Measurements from ENCODE around the gene SLC25A43. TPM values are rescaled to one million over a fixed set of nuclear protein-coding genes. Genes with fewer than 3 reads are reported as not detected.

The SLC25A43 gene
- total and polyA plus RNA-seq, 9 of the 15 experiments (the other 6 are each of a cell fraction or from before 2014, with no cell fraction given): 1.3 to 8.4 (median 4.0) TPM

DNA sequence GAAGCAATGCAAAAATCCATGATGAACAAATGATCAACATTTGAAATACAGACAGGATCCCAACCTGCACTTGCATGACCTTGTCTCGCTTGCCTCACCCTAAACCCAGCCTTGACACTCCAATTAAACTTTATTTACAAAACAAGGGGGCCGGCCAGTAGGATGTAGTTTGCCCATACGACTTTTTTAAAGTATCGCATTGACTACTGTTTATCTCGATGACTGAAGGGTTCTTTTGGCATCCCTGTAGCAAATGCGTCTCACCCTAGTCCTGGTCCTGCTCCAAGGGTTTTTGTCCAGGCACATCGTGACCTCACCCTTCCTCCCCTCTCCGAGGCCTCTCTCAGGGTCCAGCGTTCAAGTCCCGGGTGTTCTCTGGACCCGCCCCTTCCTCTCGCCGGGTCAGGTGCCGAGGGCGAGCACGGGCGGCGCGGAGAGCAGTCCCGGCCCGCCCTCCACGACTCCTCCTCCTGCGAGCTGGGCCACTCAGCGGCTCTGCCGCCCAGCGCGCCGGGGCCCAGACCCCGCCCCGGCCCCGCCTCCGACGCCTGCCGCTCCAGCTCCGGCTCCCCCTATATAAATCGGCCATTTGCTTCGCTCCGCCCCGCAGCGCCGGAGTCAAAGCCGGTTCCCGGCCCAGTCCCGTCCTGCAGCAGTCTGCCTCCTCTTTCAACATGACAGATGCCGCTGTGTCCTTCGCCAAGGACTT, 68.9 kb downstream of the SLC25A43 start, which contains the start of gene SLC25A5:
SLC25A5 (plus strand) TSS at position 603 of the 709 bp plus-strand sequence; CDS start at position 675, 72 bp downstream.
- H2AFZ ChIP-seq (ENCODE audit: low read depth, low read length): peak within 1 kb of the TSS; percentile 90
- peaks cover 14 to 18% of the 10 kb centered on the region in 2 experiments; a peak in 4 of 5 replicates for H3K4me1 ChIP-seq (replicated peaks in 1 of 2; ENCODE audit: control insufficient read depth in 2 of 2, insufficient read depth in 2 of 2, low read length in 2 of 2)
- peaks cover 2% of the 10 kb centered on the region for H3K9me1 ChIP-seq (ENCODE audit: control insufficient read depth, insufficient read depth, low read length)
- BruUV-seq (replicated peaks): TSS peak; percentile 56
- CTCF ChIA-PET (ENCODE audit: low intra/inter-chr PET ratio): interaction anchor here (1.5 kb wide), 1 partner anchor 44 kb away, joined by 8 read pairs; no protein-coding TSS in a partner anchor
- peak within 1 kb of the TSS; percentile 93 for H3K4me2 ChIP-seq (ENCODE audit: insufficient read depth, low read length)
- H3K27ac ChIP-seq (ENCODE audit: extremely low read depth, low read depth, low read length): peak within 1 kb of the TSS; percentile 98
- H3K27me3 ChIP-seq (ENCODE audit: control insufficient read depth in 2 of 2, insufficient read depth in 2 of 2, low read length in 2 of 2): no peaks in the 10 kb centered on the region
- H3K4me3 ChIP-seq: peak within 1 kb of the TSS; percentile 99
- H4K20me1 ChIP-seq (replicated peaks; ENCODE audit: control insufficient read depth, insufficient read depth, low read length): peaks cover 18% of the 10 kb centered on the region
- 2% methylated on average over 13 of the region's 46 CpGs for WGBS (ENCODE audit: insufficient coverage, low coverage, missing lambda C conversion rate)
- in situ Hi-C loops (cut with MboI) (no loop called here), intact Hi-C loops (cut with micrococcal nuclease) (loop anchor here (2.0 kb wide), 1 partner anchor 45 kb away; no protein-coding TSS in a partner anchor)
- peak; percentile 85 for FAIRE-seq
- peak; percentile 84 to 92 (median 87) for DNase-seq (ENCODE audit: extremely low read depth in 1 of 4, low spot score in 3 of 4)
- ATAC-seq: peak; percentile 96
- H3K79me2 ChIP-seq (ENCODE audit: control insufficient read depth, insufficient read depth, low read length): peaks cover 25% of the 10 kb centered on the region
- H3K9me3 ChIP-seq (replicated peaks; ENCODE audit: control insufficient read depth, insufficient read depth, low read depth, low read length): no peaks in the 10 kb centered on the region
- POLR2A ChIA-PET: interaction anchor here (0.6 to 2.9 kb wide), 10 partner anchors 11 to 425 kb away, joined by 3 to 22 read pairs (median 3); no protein-coding TSS in a partner anchor
- H3K9ac ChIP-seq (ENCODE audit: insufficient read depth in 1 of 2, low read depth in 2 of 2, low read length in 2 of 2): peak within 1 kb of the TSS; percentile 97 to 99
- peaks cover 28% of the 10 kb centered on the region for H3K36me3 ChIP-seq (ENCODE audit: control insufficient read depth, insufficient read depth, low read length)
- TF ChIP-seq NCOA6 (IDR thresholded peaks at IDR 0.05) (no peak), SMARCA5 (IDR thresholded peaks at IDR 0.05) (no peak), HNRNPLL (IDR thresholded peaks at IDR 0.05; ENCODE audit: low read depth, low read length, poor library complexity, severe bottlenecking) (peak; percentile 52), ZBED1 (IDR thresholded peaks at IDR 0.05) (no peak), HOXB6 (CRISPR knock-in tag; IDR thresholded peaks at IDR 0.05; ENCODE audit: borderline replicate concordance) (no peak), KLF1 (tag; IDR thresholded peaks at IDR 0.05) (no peak), RAD21 (CRISPR knock-in tag; conservative IDR thresholded peaks at IDR 0.05 in 1 of 2, IDR thresholded peaks at IDR 0.05 in 1 of 2) (no peak), MIER1 (IDR thresholded peaks at IDR 0.05; ENCODE audit: low read depth) (no peak), FOXP1 (CRISPR knock-in tag; IDR thresholded peaks at IDR 0.05) (peak; percentile 74), ZNF699 (CRISPR knock-in tag; IDR thresholded peaks at IDR 0.05; ENCODE audit: insufficient replicate concordance) (no peak), ZNF77 (CRISPR knock-in tag; IDR thresholded peaks at IDR 0.05) (no peak), TBL1XR1 (IDR thresholded peaks at IDR 0.05; ENCODE audit: low read length in 2 of 2) (no peak), PML (IDR thresholded peaks at IDR 0.05; ENCODE audit: low read length) (peak; percentile 85), XRCC3 (IDR thresholded peaks at IDR 0.05) (no peak)
- TF ChIP-seq, protein P1, sequence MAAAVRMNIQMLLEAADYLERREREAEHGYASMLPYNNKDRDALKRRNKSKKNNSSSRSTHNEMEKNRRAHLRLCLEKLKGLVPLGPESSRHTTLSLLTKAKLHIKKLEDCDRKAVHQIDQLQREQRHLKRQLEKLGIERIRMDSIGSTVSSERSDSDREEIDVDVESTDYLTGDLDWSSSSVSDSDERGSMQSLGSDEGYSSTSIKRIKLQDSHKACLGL (CRISPR knock-in tag; IDR thresholded peaks at IDR 0.05; ENCODE audit: borderline replicate concordance, poor library complexity, severe bottlenecking): no peak
- TF ChIP-seq, protein P2, sequence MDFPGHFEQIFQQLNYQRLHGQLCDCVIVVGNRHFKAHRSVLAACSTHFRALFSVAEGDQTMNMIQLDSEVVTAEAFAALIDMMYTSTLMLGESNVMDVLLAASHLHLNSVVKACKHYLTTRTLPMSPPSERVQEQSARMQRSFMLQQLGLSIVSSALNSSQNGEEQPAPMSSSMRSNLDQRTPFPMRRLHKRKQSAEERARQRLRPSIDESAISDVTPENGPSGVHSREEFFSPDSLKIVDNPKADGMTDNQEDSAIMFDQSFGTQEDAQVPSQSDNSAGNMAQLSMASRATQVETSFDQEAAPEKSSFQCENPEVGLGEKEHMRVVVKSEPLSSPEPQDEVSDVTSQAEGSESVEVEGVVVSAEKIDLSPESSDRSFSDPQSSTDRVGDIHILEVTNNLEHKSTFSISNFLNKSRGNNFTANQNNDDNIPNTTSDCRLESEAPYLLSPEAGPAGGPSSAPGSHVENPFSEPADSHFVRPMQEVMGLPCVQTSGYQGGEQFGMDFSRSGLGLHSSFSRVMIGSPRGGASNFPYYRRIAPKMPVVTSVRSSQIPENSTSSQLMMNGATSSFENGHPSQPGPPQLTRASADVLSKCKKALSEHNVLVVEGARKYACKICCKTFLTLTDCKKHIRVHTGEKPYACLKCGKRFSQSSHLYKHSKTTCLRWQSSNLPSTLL (IDR thresholded peaks at IDR 0.05): no peak
- TF ChIP-seq, protein P3, sequence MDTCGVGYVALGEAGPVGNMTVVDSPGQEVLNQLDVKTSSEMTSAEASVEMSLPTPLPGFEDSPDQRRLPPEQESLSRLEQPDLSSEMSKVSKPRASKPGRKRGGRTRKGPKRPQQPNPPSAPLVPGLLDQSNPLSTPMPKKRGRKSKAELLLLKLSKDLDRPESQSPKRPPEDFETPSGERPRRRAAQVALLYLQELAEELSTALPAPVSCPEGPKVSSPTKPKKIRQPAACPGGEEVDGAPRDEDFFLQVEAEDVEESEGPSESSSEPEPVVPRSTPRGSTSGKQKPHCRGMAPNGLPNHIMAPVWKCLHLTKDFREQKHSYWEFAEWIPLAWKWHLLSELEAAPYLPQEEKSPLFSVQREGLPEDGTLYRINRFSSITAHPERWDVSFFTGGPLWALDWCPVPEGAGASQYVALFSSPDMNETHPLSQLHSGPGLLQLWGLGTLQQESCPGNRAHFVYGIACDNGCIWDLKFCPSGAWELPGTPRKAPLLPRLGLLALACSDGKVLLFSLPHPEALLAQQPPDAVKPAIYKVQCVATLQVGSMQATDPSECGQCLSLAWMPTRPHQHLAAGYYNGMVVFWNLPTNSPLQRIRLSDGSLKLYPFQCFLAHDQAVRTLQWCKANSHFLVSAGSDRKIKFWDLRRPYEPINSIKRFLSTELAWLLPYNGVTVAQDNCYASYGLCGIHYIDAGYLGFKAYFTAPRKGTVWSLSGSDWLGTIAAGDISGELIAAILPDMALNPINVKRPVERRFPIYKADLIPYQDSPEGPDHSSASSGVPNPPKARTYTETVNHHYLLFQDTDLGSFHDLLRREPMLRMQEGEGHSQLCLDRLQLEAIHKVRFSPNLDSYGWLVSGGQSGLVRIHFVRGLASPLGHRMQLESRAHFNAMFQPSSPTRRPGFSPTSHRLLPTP (IDR thresholded peaks at IDR 0.05; ENCODE audit: borderline replicate concordance, extremely low read depth, insufficient read length): no peak
